GM21825 (cell line): Measurements from ENCODE around the gene CFAP68.
"Not testable (repeated sequence)": the region's sequence is repeated elsewhere in the genome, so short reads cannot be mapped to it uniquely, and the experiment has no call there.

ENCODE experiments used
- ATAC-seq: cut with Tn5 transposase; IDR thresholded peaks from one replicate; pipeline ENCODE4 v1.9.1; 2021; ENCODE audit warnings: mild to moderate bottlenecking, moderate library complexity; ENCODE audit not compliant: unreplicated experiment

CFAP68 gene

GRCh38 chr11:111916768-111917167, 37.4 kb downstream of the CFAP68 start:
- no peak for ATAC-seq

- no peak for ATAC-seq
Observed at GRCh38 chr11:111917312-111917711, 38.0 kb downstream of the CFAP68 start.

DNA sequence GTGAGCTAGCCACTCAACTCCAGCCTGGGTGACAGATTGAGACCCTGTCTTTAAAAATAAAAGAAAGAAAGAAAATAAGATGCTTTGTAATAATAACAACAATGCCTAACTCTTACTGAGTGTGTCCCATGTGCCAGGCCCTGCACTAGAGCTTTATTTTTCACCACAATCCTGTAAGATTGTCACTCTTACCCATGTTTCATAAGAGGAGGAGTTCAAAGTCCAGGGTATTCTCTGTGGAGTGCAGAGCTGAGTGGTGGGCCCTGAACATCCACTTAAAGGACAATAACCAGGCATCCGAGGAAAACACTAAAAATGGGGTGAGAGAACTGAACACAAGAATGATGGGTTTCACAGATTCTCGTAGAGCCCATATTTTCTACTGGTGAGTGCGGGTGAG, 38.4 kb downstream of the CFAP68 start:
- ATAC-seq = no peak

DNA sequence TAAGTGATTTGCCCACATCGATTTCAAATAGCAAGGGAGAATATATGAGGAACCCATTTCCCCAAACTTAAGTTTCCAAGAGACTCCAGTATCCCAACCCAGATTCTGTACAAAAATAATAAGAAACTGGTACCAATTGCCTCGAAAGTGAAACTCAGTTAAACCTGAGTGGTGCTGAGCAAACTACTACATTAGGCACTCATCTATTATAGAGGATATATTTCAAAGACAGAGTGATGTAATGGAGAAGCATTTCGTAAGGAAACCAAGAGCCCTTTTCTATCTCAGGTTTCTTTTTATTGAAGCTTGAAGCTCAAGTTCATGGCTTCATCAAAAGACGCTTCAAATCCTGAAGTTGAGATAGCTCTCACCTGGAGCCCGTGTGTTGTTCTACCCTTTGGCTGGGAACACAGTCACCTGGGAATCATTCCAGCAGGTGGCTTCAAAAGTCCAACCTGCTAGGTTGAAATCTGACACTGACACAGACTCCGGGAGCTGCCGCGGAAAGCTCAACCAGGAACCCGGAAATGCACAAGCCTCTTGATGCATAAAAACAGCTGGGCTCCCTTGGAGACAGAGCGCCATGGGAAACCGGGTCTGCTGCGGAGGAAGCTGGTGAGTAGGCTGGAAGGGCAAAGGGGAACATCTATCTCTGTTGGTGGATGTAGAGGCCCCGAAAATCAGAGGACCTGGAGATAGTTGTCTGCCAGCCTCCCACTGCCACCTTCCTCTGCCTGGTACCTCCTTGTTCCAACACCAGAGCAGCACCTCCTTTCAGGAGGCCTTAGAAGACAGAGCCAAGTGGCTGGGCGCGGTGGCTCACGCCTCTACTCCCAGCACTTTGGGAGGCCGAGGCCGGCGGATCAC, 39.3 kb downstream of the CFAP68 start, which contains the start of gene C11orf52:
Gene C11orf52, plus strand, starts transcription at position 524 of the 867 bp plus-strand sequence. Its CDS starts 60 bp downstream, at position 584.
- no peak for ATAC-seq

- no peak for ATAC-seq
Observed at GRCh38 chr11:111920908-111921307, 41.6 kb downstream of the CFAP68 start.

DNA sequence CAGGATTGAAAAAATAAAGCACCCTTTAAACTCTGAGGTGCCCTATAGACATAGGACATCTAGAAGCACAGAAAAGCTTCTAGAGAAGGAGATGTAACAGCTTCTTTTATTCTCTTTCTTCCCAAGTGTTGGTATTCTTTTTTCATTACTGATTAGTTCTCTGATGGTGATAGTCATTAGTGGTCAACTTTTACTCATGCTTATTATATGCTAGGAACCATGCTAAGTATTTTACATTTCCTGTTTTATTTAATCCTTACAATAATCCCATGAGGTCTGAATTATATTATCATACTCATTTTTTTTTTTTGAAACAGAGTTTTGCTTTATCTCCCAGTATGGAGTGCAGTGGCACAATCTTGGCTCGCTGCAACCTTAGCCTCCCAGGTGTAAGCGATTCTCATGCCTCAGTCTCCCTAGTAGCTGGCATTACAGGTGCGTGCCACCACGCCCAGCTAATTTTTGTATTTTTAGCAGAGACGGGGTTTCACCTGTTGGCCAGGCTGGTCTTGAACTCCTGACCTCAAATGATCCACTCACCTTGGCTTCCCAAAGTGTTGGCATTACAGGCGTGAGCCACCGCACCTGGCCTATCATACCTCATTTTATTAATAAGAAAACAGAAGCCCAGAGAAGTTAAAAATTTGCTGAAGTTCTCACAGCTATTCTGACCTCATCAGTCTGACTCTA, 42.3 kb downstream of the CFAP68 start:
- ATAC-seq = no peak

- ATAC-seq = no peak
Observed at GRCh38 chr11:111922803-111923202, 43.5 kb downstream of the CFAP68 start.

DNA sequence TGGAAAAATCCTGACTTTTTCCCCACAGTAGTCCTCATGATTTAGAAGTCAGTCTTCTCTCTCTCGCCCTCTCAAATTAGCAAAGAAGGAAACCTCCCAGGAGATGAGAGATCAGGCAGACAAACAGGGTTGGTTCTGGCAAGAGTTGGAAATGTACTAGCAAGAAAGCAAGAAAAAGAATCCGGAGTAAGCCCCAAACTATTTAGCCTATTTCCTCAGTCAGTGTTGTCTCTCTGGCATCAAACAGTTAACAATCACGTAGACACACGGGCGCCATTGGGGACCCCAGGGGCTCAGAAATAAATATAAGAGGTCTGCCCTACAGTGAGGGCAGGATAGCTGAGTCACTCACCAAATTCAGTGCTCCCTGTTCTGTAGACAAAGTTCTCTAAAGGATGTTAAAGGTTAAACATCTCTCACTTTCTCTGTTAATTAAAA, 44.0 kb downstream of the CFAP68 start:
- no peak for ATAC-seq

GRCh38 chr11:111923951-111924350, 44.6 kb downstream of the CFAP68 start:
- no peak for ATAC-seq

- ATAC-seq = no peak
Observed at GRCh38 chr11:111925953-111926352, 46.6 kb downstream of the CFAP68 start.

DNA sequence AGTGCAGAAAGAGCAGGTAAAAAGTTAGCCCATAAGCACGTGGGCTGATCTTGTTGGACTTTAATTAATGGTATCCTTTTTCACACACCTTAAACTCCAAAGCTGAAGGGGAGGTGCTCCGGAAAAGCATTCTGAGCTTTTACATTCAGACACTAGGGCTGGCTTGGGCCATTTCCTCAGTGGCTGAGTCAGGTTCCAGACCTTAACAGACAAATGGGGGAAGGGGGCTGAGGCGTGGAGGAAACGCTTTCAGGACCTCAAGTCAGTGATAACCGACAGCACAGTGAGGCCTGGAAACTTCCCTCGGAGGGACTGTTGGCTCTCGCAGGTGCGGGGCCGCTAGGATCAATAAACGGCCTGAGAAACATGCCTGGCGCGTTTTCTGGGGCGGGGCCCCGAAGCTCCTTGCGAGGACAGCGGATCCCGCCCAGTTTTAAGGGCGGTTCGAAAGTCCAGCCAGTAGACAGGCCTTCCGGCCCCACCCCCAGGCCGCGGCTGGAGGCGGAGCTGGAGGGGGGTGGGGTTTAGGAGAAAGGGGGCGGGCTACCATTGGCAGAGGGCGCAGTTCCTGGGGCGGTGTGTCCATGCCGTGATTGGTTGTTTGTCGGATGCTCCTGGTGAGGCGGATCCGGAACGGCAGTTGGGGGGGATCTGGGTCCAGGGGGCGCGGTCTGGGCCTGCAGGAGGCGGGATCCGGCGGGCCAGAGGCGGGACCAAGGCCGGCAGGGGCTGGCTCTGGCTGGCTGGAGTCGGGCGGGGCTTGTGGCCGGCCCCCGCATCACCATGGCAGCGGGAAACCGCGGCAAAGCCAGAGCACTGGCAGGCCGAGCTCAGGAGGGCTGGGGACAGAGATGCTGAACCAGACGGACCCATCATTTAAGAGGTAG, 47.4 kb downstream of the CFAP68 start:
- peak; percentile 90 for ATAC-seq

GRCh38 chr11:111930472-111930871, 51.1 kb downstream of the CFAP68 start:
- no peak for ATAC-seq

DNA sequence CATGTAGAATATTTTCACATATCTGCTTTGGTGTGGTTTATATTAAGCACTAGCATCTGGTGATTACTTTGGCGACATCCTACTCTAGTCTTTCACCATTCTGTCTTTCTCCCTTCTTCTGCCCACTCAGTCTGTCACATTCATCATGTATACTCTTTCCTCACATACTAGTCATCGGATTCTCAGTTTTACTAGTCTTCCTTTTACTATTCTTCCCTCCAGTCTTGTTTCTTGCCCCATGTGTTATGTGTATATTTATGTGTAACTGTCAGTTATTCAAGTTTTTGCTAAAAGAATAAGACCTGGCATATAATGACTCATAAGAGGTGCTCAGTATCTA, 53.2 kb downstream of the CFAP68 start:
- ATAC-seq = no peak

GRCh38 chr11:111933176-111933575, 53.8 kb downstream of the CFAP68 start:
- ATAC-seq = not testable (repeated sequence)

- ATAC-seq = no peak
Observed at GRCh38 chr11:111933872-111934271, 54.5 kb downstream of the CFAP68 start.

DNA sequence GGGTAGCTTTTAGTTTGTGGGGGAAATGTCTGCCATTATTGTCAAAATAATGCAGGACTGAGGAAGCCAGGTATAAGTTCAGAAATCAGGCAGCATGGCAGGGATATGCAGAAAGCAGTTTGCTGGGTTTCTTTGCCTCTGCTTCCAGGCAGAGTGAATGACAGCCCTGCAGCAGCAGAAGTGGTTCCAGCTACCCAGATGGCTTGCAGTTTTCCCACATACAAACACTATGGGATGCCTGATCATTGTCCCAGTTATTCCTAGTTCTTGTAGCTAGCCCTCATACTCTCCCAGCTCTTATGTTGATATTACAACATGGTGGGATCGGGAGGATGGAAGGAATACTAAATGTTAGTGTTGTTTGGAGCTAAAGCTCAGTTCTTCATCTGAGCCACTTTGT, 55.0 kb downstream of the CFAP68 start:
- no peak for ATAC-seq
